ENCODE data around the gene AGTRAP. TPM values are rescaled to one million over a fixed set of nuclear protein-coding genes. Genes with fewer than 3 reads are reported as not detected.

The AGTRAP gene
- total RNA-seq, 4 donors from 2014 or later, result 26.3 to 62.3 (median 40.2) TPM

DNA sequence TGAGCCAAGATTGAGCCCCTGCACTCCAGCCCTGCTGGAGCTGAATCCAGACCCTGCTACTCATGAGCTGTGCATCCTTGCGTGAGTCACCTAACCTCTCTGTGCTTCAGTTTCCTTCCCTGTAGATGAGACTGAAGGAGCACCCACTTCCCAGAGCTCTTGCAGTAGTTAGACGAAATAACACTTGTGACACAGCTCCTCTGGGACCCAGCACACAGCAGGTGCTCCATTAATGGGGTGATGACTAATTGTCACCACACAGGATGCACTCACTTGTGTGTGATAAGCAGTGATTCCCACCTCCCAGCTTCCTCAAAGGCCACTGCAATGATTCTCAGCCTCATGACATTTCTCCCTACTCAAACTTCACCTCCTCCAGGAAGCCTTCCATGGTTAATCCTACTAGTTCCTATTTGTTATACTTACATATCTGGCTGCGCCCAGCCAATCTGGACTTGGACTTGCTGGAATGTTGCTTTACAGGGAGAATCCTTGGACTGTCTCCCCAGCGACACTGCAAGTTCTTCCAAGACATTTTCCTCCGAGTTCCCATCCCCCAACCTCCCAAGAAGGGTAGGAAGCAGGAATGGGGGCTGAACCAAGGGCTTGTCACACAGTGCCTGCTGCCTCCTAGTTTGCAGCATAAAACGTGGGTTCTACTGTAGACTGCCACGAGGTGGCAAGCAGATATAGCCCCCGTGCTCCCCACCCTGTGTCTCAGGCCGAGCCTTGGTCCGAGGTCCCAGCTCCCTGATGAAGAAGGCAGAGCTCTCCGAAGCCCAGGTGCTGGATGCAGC is 27.2 kb upstream of the AGTRAP start:
- no peak for TF ChIP-seq POLR2A (IDR thresholded peaks at IDR 0.05)
- TF ChIP-seq, protein P1, sequence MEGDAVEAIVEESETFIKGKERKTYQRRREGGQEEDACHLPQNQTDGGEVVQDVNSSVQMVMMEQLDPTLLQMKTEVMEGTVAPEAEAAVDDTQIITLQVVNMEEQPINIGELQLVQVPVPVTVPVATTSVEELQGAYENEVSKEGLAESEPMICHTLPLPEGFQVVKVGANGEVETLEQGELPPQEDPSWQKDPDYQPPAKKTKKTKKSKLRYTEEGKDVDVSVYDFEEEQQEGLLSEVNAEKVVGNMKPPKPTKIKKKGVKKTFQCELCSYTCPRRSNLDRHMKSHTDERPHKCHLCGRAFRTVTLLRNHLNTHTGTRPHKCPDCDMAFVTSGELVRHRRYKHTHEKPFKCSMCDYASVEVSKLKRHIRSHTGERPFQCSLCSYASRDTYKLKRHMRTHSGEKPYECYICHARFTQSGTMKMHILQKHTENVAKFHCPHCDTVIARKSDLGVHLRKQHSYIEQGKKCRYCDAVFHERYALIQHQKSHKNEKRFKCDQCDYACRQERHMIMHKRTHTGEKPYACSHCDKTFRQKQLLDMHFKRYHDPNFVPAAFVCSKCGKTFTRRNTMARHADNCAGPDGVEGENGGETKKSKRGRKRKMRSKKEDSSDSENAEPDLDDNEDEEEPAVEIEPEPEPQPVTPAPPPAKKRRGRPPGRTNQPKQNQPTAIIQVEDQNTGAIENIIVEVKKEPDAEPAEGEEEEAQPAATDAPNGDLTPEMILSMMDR (IDR thresholded peaks at IDR 0.05), result no peak
- no peak overlapping the region for H3K4me3 ChIP-seq (ENCODE audit: low read depth, poor library complexity, severe bottlenecking)
- intact Hi-C loops (cut with DNase I; ENCODE audit: low total_unique reads), result no loop called here
- no peak for DNase-seq (ENCODE audit: low spot score in 2 of 2)
- WGBS, 2 donors, result 71 to 85% methylated on average over 11 of the region's 11 CpGs

DNA sequence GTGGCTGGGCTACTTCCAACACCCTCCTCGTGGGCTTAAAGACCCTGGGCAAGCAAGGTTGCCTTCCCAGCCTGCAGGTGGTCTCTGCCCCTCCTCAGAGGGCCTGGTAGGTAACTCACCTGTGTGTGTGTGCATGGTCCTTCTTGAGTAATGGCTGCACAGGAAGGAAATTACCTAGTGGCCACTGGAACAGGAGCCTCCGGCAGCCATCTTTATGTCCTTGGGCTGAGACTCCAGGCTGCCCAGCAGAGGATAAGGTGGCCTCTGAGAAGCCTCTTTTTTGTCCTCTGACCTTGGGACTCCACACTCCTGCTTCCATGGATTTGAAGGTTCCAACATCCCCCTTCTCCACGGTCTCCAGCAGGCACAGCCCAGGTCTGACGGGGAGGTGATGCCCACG is 24.4 kb upstream of the AGTRAP start:
- DNase-seq (ENCODE audit: low spot score in 2 of 2), result no peak
- WGBS, 2 donors, result 94 to 100% methylated on average over 5 of the region's 5 CpGs
- TF ChIP-seq, protein P1 (IDR thresholded peaks at IDR 0.05), result no peak
- TF ChIP-seq POLR2A (IDR thresholded peaks at IDR 0.05), result no peak
- H3K4me3 ChIP-seq (ENCODE audit: low read depth, poor library complexity, severe bottlenecking), result no peak overlapping the region
- intact Hi-C loops (cut with DNase I; ENCODE audit: low total_unique reads), result no loop called here

DNA sequence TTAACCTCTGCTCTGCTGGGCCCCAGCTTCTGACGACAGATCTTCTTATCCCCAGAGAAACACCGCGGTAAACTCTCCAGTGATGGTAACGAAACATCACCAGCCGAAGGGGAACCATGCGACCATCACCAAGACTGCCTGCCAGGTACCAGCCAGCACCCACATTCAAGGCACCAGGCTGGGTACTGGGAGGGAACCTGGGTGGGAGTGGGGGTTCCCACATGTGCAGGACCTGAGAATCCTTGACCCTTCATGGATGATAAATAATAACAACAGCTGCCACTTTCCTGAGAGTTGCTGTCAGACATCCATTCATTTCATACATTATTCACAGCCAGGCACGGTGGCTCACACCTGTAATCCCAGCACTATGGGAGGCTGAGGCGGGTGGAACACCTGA is 23.7 kb upstream of the AGTRAP start:
- WGBS, 2 donors, result 87 to 90% methylated on average over 8 of the region's 8 CpGs

DNA sequence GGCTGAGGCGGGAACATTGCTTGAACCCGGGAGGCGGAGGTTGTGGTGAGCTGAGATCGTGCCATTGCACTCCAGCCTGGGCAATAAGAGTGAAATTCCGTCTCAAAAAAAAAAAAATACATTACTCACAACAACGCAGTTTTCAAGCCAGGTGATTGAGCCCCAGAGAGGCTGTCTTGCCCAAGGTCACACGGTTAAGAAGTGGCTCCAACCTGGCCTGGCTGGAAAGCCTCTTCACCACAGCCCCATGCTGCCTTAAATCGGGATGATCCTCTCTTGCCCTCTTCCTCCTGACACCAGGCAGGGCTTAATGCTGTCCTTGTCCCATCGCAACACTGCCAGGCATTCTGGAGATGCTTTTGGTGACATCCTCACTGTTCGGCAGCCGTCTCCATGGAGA is 22.8 kb upstream of the AGTRAP start:
- DNase-seq (ENCODE audit: low spot score in 2 of 2), result no peak
- intact Hi-C loops (cut with DNase I; ENCODE audit: low total_unique reads), result no loop called here
- 84% methylated on average over 11 of the region's 11 CpGs for WGBS, 2 donors
- TF ChIP-seq, protein P1 (IDR thresholded peaks at IDR 0.05), result no peak
- no peak for TF ChIP-seq POLR2A (IDR thresholded peaks at IDR 0.05)
- H3K4me3 ChIP-seq (ENCODE audit: low read depth, poor library complexity, severe bottlenecking), result no peak overlapping the region

More for the DNA sequence above, 23.7 kb upstream of the AGTRAP start:
- H3K4me3 ChIP-seq (ENCODE audit: low read depth, poor library complexity, severe bottlenecking), result no peak overlapping the region
- no peak for TF ChIP-seq POLR2A (IDR thresholded peaks at IDR 0.05)
- TF ChIP-seq, protein P1 (IDR thresholded peaks at IDR 0.05), result no peak
- no peak for DNase-seq (ENCODE audit: low spot score in 2 of 2)
- intact Hi-C loops (cut with DNase I; ENCODE audit: low total_unique reads), result no loop called here

DNA sequence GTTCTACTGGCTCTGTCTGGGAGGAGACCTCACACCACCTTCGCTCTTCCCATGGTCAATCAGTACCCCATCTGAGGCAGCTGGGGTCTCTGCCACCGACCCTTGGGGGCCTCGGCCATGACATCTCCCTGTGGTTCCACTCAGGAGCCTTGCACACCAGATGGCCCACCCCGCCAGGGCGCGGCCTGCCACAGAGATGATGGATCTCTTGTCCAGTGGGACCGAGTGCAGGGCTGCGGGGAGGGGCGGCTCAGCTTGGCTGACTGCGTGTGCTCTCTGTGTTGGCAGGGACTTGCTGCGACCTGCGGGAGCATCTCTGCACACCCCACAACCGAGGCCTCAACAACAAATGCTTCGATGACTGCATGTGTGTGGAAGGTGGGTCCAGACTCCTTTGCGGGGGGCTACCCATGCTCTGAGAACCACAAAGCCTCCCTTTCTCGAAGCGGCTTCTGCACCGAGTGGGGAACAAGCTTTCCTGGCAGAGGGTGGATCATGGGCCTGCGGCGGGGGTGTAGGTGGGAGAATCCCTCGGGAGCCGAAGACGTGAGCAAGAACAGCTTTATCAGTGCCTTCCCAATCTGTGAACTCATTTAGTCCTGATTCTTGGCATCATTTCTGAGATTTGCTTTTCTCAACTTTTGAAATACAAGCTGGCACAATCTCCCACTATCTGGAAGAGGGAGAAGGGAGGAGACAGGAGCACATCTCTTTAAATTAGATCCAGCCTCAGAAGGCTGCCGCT is 20.9 kb upstream of the AGTRAP start:
- whole genome bisulfite sequencing, 2 donors, result 60 to 63% methylated on average over 23 to 24 of the region's 24 CpGs
- intact Hi-C loops (cut with DNase I; ENCODE audit: low total_unique reads), result loop anchor here (5.0 kb wide), 1 partner anchor 53 kb away; the partner anchor contains the start of gene FBXO6
- TF ChIP-seq POLR2A (IDR thresholded peaks at IDR 0.05), result no peak
- TF ChIP-seq, protein P1 (IDR thresholded peaks at IDR 0.05), result no peak
- no peak overlapping the region for H3K4me3 ChIP-seq (ENCODE audit: low read depth, poor library complexity, severe bottlenecking)
- no peak for DNase-seq (ENCODE audit: low spot score in 2 of 2)

Measured in lower leg skin (tissue), 4 donors.